Right cardiac atrium (tissue), 5 donors: Measurements from ENCODE around the gene GRM7. TPM values are rescaled to one million over a fixed set of nuclear protein-coding genes. Genes with fewer than 3 reads are reported as not detected.
A peak's percentile ranks its signal among the peaks of the same experiment; 100 is the strongest.

ENCODE experiments used
- ATAC-seq, 2 donors: fragments of 200-7000 bp; cut with Tn5 transposase; one replicate each; pipeline versions ENCODE4 v1.8.0 to v1.9.1; 2020; ENCODE audit warnings: moderate library complexity in 2 of 2, mild to moderate bottlenecking in 1 of 2
- DNase-seq, 3 donors: peaks; one replicate each; pipeline ENCODE4 v3.0.0-alpha.2; 2020
- H3K27ac ChIP-seq: one replicate; pipeline ENCODE4 v1.5.1; 2013; ENCODE audit warnings: mild to moderate bottlenecking, low read length, control low read depth, moderate library complexity
- H3K27me3 ChIP-seq: one replicate; pipeline ENCODE4 v1.6.1; 2013; ENCODE audit not compliant: control insufficient read depth, insufficient read depth
- H3K4me1 ChIP-seq: one replicate; pipeline ENCODE4 v1.6.1; 2013; ENCODE audit warnings: low read length; ENCODE audit not compliant: control insufficient read depth, insufficient read depth
- H3K4me3 ChIP-seq: one replicate; pipeline ENCODE4 v1.5.1; 2013; ENCODE audit warnings: low read length, control low read depth
- H3K9me3 ChIP-seq: one replicate; pipeline ENCODE4 v1.6.1; 2013; ENCODE audit warnings: low read length; ENCODE audit not compliant: control insufficient read depth
- WGBS: extraction: QIAGEN DNeasy Blood & Tissue Kit; methylation state at CpG from one replicate; pipeline ENCODE4 v1.1.7; 2013; 5-methylcytosine and 5-hydroxymethylcytosine counted together
- intact Hi-C, 4 donors: fragments of 100-400 bp; cut with DNase I; formaldehyde crosslinking; loops; one replicate each; pipeline versions ENCODE4 v1.11.0 to v1.14.0; 2022 to 2023
- polyA plus RNA-seq: library from polyadenylated mRNA; stranded (reverse); fragments of 200-250 nt; gene quantifications from one replicate; pipeline ENCODE4 v1.2.3, GENCODE V29; 2013
- total RNA-seq, 4 donors: library from RNA; stranded (reverse); fragmentation: NEBNext Ultra II Directional; extraction: Animal tissue kit (Norgen Biotek cat#: 25700); gene quantifications; one replicate each; pipeline ENCODE4 v1.2.1, GENCODE V29; 2021
- donor health status: healthy with polysubstance abuse.
- donor health status: DM: no; HTN: yes; CAD: no.
- donor health status: DM: no; HTN: no; CAD: no.
- donor health status: DM: no; HTN: yes; CAD: no; lungs with severe emphysema.
- donor health status: DM: yes; HTN: yes; CAD: no.

The GRM7 gene
- total and polyA plus RNA-seq, 5 donors = not detected

- Histone ChIP-seq H3K4me3 (no peak overlapping the region), H3K27me3 (no peaks in the 10 kb centered on the region), H3K27ac (no peak overlapping the region), H3K4me1 (no peaks in the 10 kb centered on the region), H3K9me3 (no peaks in the 10 kb centered on the region)
- ATAC-seq (peak in 1 of 2 donors; percentile 18), DNase-seq (peak in 2 of 3 donors; percentile 13 to 38)
- intact Hi-C loops = loop anchor here in 1 of 4 donors (10.0 kb wide), 1 partner anchor 259 kb away; no protein-coding TSS in a partner anchor
- WGBS = 45% methylated on average over 5 of the region's 5 CpGs
Observed at GRCh38 chr3:7543294-7543880, 682.5 kb downstream of the GRM7 start.

- intact Hi-C loops = loop anchor here in 1 of 4 donors (10.0 kb wide), 1 partner anchor 261 kb away; no protein-coding TSS in a partner anchor
- no peak overlapping the region for H3K27ac ChIP-seq
- ATAC-seq (no peak), DNase-seq (no peak)
- 93% methylated on average over 3 of the region's 3 CpGs for WGBS
- no peaks in the 10 kb centered on the region for H3K27me3 ChIP-seq
- no peak overlapping the region for H3K4me3 ChIP-seq
- H3K4me1 ChIP-seq = no peaks in the 10 kb centered on the region
- H3K9me3 ChIP-seq = no peaks in the 10 kb centered on the region
Observed at GRCh38 chr3:7545334-7545733, 684.4 kb downstream of the GRM7 start.

- Histone ChIP-seq H3K27me3 (no peaks in the 10 kb centered on the region), H3K27ac (no peak overlapping the region), H3K4me1 (no peaks in the 10 kb centered on the region), H3K4me3 (no peak overlapping the region), H3K9me3 (no peaks in the 10 kb centered on the region)
- 45% methylated on average over 4 of the region's 4 CpGs for WGBS
- DNase-seq = no peak
- ATAC-seq = peak; percentile 29 to 45
- intact Hi-C loops = loop anchor here in 1 of 4 donors (10.0 kb wide), 1 partner anchor 261 kb away; no protein-coding TSS in a partner anchor
Observed at GRCh38 chr3:7546253-7546652, 685.3 kb downstream of the GRM7 start.

GRCh38 chr3:7547826-7548225 is 686.9 kb downstream of the GRM7 start:
- intact Hi-C loops = loop anchor here in 1 of 4 donors (10.0 kb wide), 1 partner anchor 263 kb away; no protein-coding TSS in a partner anchor
- Histone ChIP-seq H3K9me3 (no peaks in the 10 kb centered on the region), H3K4me3 (no peak overlapping the region), H3K27ac (no peak overlapping the region), H3K4me1 (no peaks in the 10 kb centered on the region), H3K27me3 (no peaks in the 10 kb centered on the region)
- DNase-seq (peak in 2 of 3 donors; percentile 36 to 37), ATAC-seq (no peak)
- 73% methylated on average over 1 of the region's 1 CpG for WGBS

GRCh38 chr3:7562892-7563291 is 702.0 kb downstream of the GRM7 start:
- 97% methylated on average over 1 of the region's 1 CpG for WGBS
- no peaks in the 10 kb centered on the region for H3K4me1 ChIP-seq
- ATAC-seq = no peak

GRCh38 chr3:7565574-7565973 is 704.7 kb downstream of the GRM7 start:
- no peak for DNase-seq
- no peak overlapping the region for H3K27ac ChIP-seq
- ATAC-seq = no peak
- 69% methylated on average over 2 of the region's 2 CpGs for WGBS
- no peaks in the 10 kb centered on the region for H3K9me3 ChIP-seq
- no peak overlapping the region for H3K4me3 ChIP-seq
- H3K27me3 ChIP-seq = no peaks in the 10 kb centered on the region
- H3K4me1 ChIP-seq = no peaks in the 10 kb centered on the region
- intact Hi-C loops = no loop called here

More at GRCh38 chr3:7562892-7563291, 702.0 kb downstream of the GRM7 start:
- Histone ChIP-seq H3K27ac (no peak overlapping the region), H3K9me3 (no peaks in the 10 kb centered on the region), H3K27me3 (no peaks in the 10 kb centered on the region), H3K4me3 (no peak overlapping the region)
- intact Hi-C loops = no loop called here
- DNase-seq = no peak

GRCh38 chr3:7567160-7567559 is 706.2 kb downstream of the GRM7 start:
- no peaks in the 10 kb centered on the region for H3K9me3 ChIP-seq
- no peak for DNase-seq
- no peak for ATAC-seq
- H3K4me1 ChIP-seq = no peaks in the 10 kb centered on the region
- no peak overlapping the region for H3K27ac ChIP-seq
- no peak overlapping the region for H3K4me3 ChIP-seq
- H3K27me3 ChIP-seq = no peaks in the 10 kb centered on the region
- intact Hi-C loops = no loop called here

GRCh38 chr3:7568526-7569184 is 707.7 kb downstream of the GRM7 start:
- Histone ChIP-seq H3K27ac (no peak overlapping the region), H3K9me3 (no peaks in the 10 kb centered on the region), H3K4me1 (no peaks in the 10 kb centered on the region), H3K27me3 (no peaks in the 10 kb centered on the region), H3K4me3 (no peak overlapping the region)
- peak in 1 of 3 donors; percentile 48 for DNase-seq
- 96% methylated on average over 34 of the region's 34 CpGs for WGBS
- intact Hi-C loops = no loop called here
- ATAC-seq = no peak

- WGBS = 49% methylated on average over 2 of the region's 2 CpGs
- no peak overlapping the region for H3K27ac ChIP-seq
- no peaks in the 10 kb centered on the region for H3K27me3 ChIP-seq
- no peaks in the 10 kb centered on the region for H3K4me1 ChIP-seq
- no peak overlapping the region for H3K4me3 ChIP-seq
- intact Hi-C loops = no loop called here
- ATAC-seq (peak; percentile 77 to 93), DNase-seq (no peak)
- H3K9me3 ChIP-seq = no peaks in the 10 kb centered on the region
Observed at GRCh38 chr3:7573330-7573729, 712.4 kb downstream of the GRM7 start.

GRCh38 chr3:7574435-7574834 is 713.5 kb downstream of the GRM7 start:
- no peak for DNase-seq
- no peaks in the 10 kb centered on the region for H3K9me3 ChIP-seq
- WGBS = 49% methylated on average over 5 of the region's 5 CpGs
- intact Hi-C loops = no loop called here
- ATAC-seq = peak; percentile 53 to 55
- no peak overlapping the region for H3K27ac ChIP-seq
- H3K4me3 ChIP-seq = no peak overlapping the region
- no peaks in the 10 kb centered on the region for H3K4me1 ChIP-seq
- no peaks in the 10 kb centered on the region for H3K27me3 ChIP-seq

- no peak for ATAC-seq
- intact Hi-C loops = no loop called here
Observed at GRCh38 chr3:7576071-7576470, 715.2 kb downstream of the GRM7 start.

More at GRCh38 chr3:7576071-7576470, 715.2 kb downstream of the GRM7 start:
- no peaks in the 10 kb centered on the region for H3K4me1 ChIP-seq
- H3K4me3 ChIP-seq = no peak overlapping the region
- no peaks in the 10 kb centered on the region for H3K9me3 ChIP-seq
- DNase-seq = no peak
- H3K27me3 ChIP-seq = no peaks in the 10 kb centered on the region
- no peak overlapping the region for H3K27ac ChIP-seq
- WGBS = 63% methylated on average over 1 of the region's 1 CpG
